ENCODE data around the gene RNU6-7. TPM values are rescaled to one million over a fixed set of nuclear protein-coding genes. Genes with fewer than 3 reads are reported as not detected.

RNU6-7 gene
- total and polyA plus RNA-seq, 2 of the 13 experiments (the other 11 are each of a cell fraction or from before 2014, with no cell fraction given), result under 0.01 TPM; not detected in 1

DNA sequence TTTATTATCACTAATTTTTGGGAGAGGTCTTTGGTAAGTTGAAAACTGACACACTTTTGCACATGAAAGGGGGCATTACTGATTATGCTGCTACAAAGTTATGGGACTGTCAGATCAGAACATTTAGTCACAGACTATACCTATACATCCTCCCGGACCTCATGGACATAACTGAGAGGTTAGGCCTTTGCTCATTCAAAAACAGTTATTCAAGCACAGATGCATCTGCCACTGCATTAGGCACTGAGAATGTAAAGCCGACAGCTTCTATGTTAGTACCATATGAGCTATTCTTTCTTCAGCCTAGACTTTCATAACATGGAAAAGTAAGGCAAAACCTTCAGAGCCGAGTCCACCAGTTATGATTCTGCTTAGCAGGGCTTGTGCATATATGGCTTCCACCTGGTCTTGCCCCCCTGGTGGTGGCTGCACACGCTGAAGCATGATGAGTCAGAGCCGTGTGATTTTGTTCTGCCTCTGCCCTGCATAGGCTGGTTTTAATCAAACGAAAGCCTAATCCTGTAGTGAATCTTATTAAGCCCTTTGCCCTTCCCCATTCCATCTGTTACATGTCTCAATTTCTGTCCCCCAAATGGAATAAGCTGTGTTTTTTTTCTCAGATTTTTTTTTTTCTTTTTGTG is 23.0 kb downstream of the RNU6-7 start (continued):
- TF ChIP-seq, protein P1, sequence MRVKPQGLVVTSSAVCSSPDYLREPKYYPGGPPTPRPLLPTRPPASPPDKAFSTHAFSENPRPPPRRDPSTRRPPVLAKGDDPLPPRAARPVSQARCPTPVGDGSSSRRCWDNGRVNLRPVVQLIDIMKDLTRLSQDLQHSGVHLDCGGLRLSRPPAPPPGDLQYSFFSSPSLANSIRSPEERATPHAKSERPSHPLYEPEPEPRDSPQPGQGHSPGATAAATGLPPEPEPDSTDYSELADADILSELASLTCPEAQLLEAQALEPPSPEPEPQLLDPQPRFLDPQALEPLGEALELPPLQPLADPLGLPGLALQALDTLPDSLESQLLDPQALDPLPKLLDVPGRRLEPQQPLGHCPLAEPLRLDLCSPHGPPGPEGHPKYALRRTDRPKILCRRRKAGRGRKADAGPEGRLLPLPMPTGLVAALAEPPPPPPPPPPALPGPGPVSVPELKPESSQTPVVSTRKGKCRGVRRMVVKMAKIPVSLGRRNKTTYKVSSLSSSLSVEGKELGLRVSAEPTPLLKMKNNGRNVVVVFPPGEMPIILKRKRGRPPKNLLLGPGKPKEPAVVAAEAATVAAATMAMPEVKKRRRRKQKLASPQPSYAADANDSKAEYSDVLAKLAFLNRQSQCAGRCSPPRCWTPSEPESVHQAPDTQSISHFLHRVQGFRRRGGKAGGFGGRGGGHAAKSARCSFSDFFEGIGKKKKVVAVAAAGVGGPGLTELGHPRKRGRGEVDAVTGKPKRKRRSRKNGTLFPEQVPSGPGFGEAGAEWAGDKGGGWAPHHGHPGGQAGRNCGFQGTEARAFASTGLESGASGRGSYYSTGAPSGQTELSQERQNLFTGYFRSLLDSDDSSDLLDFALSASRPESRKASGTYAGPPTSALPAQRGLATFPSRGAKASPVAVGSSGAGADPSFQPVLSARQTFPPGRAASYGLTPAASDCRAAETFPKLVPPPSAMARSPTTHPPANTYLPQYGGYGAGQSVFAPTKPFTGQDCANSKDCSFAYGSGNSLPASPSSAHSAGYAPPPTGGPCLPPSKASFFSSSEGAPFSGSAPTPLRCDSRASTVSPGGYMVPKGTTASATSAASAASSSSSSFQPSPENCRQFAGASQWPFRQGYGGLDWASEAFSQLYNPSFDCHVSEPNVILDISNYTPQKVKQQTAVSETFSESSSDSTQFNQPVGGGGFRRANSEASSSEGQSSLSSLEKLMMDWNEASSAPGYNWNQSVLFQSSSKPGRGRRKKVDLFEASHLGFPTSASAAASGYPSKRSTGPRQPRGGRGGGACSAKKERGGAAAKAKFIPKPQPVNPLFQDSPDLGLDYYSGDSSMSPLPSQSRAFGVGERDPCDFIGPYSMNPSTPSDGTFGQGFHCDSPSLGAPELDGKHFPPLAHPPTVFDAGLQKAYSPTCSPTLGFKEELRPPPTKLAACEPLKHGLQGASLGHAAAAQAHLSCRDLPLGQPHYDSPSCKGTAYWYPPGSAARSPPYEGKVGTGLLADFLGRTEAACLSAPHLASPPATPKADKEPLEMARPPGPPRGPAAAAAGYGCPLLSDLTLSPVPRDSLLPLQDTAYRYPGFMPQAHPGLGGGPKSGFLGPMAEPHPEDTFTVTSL (CRISPR knock-in tag; IDR thresholded peaks at IDR 0.05; ENCODE audit: borderline replicate concordance), result no peak
- TF ChIP-seq ZNF552 (CRISPR knock-in tag; IDR thresholded peaks at IDR 0.05; ENCODE audit: borderline replicate concordance) (no peak), TARDBP (CRISPR knock-in tag; IDR thresholded peaks at IDR 0.05) (no peak), ZNF484 (CRISPR knock-in tag; IDR thresholded peaks at IDR 0.05; ENCODE audit: borderline replicate concordance, low read depth) (no peak), RARA (CRISPR knock-in tag; IDR thresholded peaks at IDR 0.05) (no peak), CREM (IDR thresholded peaks at IDR 0.05) (no peak), CREM (CRISPR knock-in tag; IDR thresholded peaks at IDR 0.05) (no peak), NCOA5 (CRISPR knock-in tag; IDR thresholded peaks at IDR 0.05) (no peak), ZNF749 (CRISPR knock-in tag; IDR thresholded peaks at IDR 0.05; ENCODE audit: borderline replicate concordance) (no peak), ZNF225 (CRISPR knock-in tag; IDR thresholded peaks at IDR 0.05) (no peak), HOXA5 (CRISPR knock-in tag; IDR thresholded peaks at IDR 0.05) (no peak), NR2F6 (IDR thresholded peaks at IDR 0.05) (no peak), NR2F6 (CRISPR knock-in tag; IDR thresholded peaks at IDR 0.05) (no peak), CTCF (CRISPR knock-in tag; IDR thresholded peaks at IDR 0.05) (peak; percentile 64), GTF3A (CRISPR knock-in tag; conservative IDR thresholded peaks at IDR 0.05) (no peak), TFDP1 (CRISPR knock-in tag; IDR thresholded peaks at IDR 0.05; ENCODE audit: borderline replicate concordance) (no peak), ETS1 (CRISPR knock-in tag; IDR thresholded peaks at IDR 0.05) (no peak), ZFP41 (CRISPR knock-in tag; IDR thresholded peaks at IDR 0.05; ENCODE audit: borderline replicate concordance) (no peak), MXD1 (CRISPR knock-in tag; IDR thresholded peaks at IDR 0.05) (no peak)
- TF ChIP-seq, protein P2, sequence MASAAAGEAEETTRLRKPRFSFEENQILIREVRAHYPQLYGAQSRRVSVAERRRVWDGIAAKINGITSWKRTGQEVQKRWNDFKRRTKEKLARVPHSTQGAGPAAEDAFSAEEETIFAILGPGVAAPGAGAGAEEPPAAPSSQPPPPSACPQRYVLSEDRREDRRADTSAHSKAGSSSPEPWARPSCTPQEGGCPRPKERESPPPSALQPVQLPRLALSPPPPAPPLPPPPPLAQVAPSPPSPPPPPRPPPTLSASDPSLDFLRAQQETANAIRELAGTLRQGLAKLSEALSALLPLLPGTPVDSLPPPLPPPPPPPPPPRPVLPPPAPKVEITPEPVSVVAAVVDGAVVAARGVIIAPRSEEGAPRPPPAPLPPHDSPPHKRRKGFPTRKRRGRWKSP (CRISPR knock-in tag; IDR thresholded peaks at IDR 0.05), result no peak
